Choroid plexus epithelial cell (primary cell): ENCODE measurements around the gene ZP1.

Experiments used
- DNase-seq: peaks from one replicate; pipeline ENCODE4 v3.0.0-alpha.2; 2010; ENCODE audit warnings: low read depth
- H3K4me3 ChIP-seq: 2 replicates; pipeline ENCODE4 v1.5.1; 2011; ENCODE audit warnings: low read depth, mild to moderate bottlenecking, control low read depth, low read length, moderate library complexity
- TF ChIP-seq, protein P1 (sequence below): conservative IDR thresholded peaks from 2 replicates; pipeline ENCODE4 v1.5.1; 2011; ENCODE audit warnings: low read depth, mild to moderate bottlenecking, control low read depth, inconsistent platforms, low read length, moderate library complexity

ZP1 gene

DNA sequence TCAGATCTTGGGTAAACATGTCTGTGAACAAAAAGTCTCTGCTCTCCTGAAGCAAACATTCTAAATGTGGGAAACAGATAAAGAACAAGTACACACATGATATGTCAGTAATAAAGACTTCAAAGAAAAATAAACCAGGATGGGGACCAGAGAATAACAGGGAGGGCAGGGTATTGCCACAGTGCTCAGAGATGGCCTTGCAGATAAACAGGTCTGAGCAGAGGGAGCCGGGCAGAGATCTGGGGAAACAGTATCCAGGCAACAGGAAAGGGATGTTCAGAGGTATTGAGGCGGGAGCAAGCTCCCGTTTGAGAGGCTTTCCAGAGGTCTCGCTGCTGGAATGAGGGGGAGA, 22.5 kb upstream of the ZP1 start:
- TF ChIP-seq, protein P1, sequence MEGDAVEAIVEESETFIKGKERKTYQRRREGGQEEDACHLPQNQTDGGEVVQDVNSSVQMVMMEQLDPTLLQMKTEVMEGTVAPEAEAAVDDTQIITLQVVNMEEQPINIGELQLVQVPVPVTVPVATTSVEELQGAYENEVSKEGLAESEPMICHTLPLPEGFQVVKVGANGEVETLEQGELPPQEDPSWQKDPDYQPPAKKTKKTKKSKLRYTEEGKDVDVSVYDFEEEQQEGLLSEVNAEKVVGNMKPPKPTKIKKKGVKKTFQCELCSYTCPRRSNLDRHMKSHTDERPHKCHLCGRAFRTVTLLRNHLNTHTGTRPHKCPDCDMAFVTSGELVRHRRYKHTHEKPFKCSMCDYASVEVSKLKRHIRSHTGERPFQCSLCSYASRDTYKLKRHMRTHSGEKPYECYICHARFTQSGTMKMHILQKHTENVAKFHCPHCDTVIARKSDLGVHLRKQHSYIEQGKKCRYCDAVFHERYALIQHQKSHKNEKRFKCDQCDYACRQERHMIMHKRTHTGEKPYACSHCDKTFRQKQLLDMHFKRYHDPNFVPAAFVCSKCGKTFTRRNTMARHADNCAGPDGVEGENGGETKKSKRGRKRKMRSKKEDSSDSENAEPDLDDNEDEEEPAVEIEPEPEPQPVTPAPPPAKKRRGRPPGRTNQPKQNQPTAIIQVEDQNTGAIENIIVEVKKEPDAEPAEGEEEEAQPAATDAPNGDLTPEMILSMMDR, result no peak
- no peak for DNase-seq
- peak overlapping the region; percentile 28 for H3K4me3 ChIP-seq

DNA sequence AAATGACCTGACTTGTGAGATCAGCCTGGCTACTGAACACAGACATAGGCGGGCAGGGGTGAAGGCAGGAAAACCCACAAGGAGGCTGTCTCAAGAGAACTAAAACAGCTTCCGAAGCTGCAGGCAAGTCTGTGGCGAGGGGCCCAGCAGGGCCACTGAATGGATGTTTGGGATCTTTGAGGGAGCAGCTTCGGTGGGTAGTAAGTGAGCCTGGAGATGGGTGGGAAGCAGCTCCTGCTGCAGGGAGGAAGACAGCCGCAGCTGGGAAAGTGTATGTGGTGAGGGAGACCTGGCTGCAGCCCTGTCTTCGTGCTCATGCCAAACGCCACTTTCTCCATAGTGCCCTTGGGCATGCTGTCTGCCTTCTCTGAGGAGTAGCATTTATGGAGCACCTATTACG, 22.0 kb upstream of the ZP1 start:
- TF ChIP-seq, protein P1, result no peak
- H3K4me3 ChIP-seq, result peak overlapping the region; percentile 21
- DNase-seq, result no peak

DNA sequence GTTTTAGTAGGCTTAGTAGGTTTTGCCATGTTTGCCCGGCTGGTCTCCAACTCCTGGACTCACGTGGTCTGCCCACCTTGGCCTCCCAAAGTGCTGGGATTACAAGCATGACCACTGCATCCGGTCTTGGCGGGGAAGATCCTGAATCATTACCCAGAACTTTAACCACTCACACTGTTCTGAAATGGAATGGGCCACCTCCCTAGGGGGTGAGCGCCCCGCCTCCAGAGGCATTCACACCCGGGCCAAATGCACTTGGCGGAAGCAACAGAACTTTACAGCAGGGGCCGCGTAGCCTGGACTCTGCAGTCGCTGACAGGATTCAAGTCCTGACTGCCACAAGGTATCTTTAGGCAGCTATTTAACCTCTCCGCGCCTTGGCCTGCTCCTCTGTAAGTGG, 20.1 kb upstream of the ZP1 start:
- peak; percentile 62 for DNase-seq
- TF ChIP-seq, protein P1, result no peak
- no peak overlapping the region for H3K4me3 ChIP-seq

- DNase-seq, result no peak
- no peak overlapping the region for H3K4me3 ChIP-seq
- TF ChIP-seq, protein P1, result no peak
Observed at GRCh38 chr11:60847896-60848295, 19.4 kb upstream of the ZP1 start.

DNA sequence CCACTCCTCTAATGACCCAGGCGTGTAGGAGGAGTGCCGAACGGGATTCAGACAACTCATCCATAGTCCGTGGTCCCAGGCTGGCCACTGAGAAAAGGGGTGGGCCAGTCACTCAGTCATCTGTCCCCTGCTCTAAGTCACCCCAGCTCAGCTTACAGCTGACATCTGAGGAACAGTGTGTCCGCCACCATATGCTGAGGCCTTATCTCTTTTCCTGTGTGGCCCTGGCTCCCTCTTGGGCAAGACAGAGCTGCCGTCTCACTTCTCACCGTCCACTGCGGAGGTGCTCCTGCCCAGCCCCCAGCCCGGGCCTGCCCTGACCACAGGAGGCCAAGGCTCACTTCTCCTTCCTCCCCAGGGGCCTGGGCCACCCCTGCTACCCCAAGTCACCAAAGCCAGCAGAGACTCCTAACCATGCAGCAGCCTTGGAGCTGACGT, 18.6 kb upstream of the ZP1 start:
- no peak for DNase-seq
- TF ChIP-seq, protein P1, result no peak
- no peak overlapping the region for H3K4me3 ChIP-seq

DNA sequence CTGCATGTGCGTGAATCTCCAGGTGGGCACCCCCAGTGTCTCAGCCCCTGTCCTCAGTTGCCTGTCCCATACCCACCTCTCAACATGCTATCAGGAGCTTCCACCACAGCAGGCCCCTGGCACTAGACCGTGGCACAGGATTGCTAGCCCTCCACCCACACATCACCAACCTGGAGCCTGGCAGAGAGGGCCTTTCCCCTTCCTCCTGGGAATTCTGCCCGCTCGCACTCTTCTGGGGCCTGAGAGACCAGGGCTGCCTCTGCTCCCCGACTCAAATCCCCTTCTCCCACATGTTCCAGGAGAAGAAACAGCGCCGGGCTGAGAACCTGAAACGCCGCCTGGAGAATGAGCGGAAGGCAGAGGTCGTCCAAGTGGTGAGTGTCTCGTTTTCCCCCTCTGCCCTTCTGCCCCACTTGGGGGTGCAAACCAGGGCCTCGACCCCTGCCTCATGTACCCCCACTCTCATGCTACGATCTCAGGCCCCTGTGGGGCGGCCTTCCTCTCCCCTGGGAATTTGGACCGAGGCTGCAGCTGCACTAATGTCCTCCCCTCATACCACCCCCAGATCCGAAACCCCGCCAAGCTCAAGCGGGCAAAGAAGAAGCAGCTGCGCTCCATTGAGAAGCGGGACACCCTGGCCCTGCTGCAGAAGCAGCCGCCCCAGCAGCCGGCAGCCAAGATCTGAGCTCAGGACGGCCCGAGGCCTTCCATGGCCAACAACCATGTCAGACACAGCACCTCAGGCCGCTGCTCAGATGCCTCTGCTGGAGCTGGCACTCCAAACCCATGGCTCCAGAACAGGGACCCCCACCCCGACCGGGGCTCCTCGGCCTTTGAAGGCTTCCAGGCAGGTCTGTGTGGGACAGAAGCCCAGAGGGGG, 17.5 kb upstream of the ZP1 start:
- no peak for DNase-seq
- TF ChIP-seq, protein P1, result no peak
- H3K4me3 ChIP-seq, result no peak overlapping the region
